ENCODE data around the gene HDAC4.

The HDAC4 gene

GRCh38 chr2:239143858-239144712 lies 256.7 kb downstream of the HDAC4 start:
- peak; percentile 55; the same call in 1 of the 2 replicates for TF ChIP-seq CTCF (tag by site-specific recombination; IDR thresholded peaks at IDR 0.05)
- no peak for TF ChIP-seq ZNF148 (tag by site-specific recombination; IDR thresholded peaks at IDR 0.05; ENCODE audit: borderline replicate concordance)
- peak; percentile 25; the same call in 1 of the 2 replicates for TF ChIP-seq ZNF654 (tag by site-specific recombination; IDR thresholded peaks at IDR 0.05; ENCODE audit: low read depth)
- TF ChIP-seq ZNF114 (tag by site-specific recombination; IDR thresholded peaks at IDR 0.05): no peak
- TF ChIP-seq PRDM2 (tag by site-specific recombination; IDR thresholded peaks at IDR 0.05; ENCODE audit: borderline replicate concordance): no peak
- Histone ChIP-seq H3K27ac (ENCODE audit: extremely low read depth, low read depth, low read length) (no peak overlapping the region), H3K36me3 (ENCODE audit: control insufficient read depth in 2 of 2, insufficient read depth in 1 of 2, low read length in 2 of 2) (peaks cover 0 to 30% of the 10 kb centered on the region in 2 experiments; a peak in 1 of 3 replicates), H3K9me3 (ENCODE audit: control insufficient read depth, insufficient read depth, low read depth, low read length) (no peaks in the 10 kb centered on the region), H3K4me1 (ENCODE audit: control insufficient read depth, insufficient read depth, low read length) (no peaks in the 10 kb centered on the region), H3K4me3 (ENCODE audit: low read depth, low read length) (no peak overlapping the region)
- ChIA-PET POLR2A (interaction anchor here (0.9 kb wide), 1 partner anchor 257 kb away, joined by 3 read pairs; the partner anchor contains the start of gene HDAC4), CTCF (interaction anchor here (0.5 to 1.9 kb wide), 17 partner anchors 11 to 1581 kb away, joined by 3 to 12 read pairs (median 3); no protein-coding TSS in a partner anchor)

- Histone ChIP-seq H3K36me3 (ENCODE audit: control insufficient read depth in 2 of 2, insufficient read depth in 1 of 2, low read length in 2 of 2) (peaks cover 0 to 27% of the 10 kb centered on the region in 2 experiments; a peak in 1 of 3 replicates), H3K4me3 (ENCODE audit: low read depth, low read length) (no peak overlapping the region), H3K27ac (ENCODE audit: extremely low read depth, low read depth, low read length) (no peak overlapping the region), H3K9me3 (ENCODE audit: control insufficient read depth, insufficient read depth, low read depth, low read length) (no peaks in the 10 kb centered on the region), H3K4me1 (ENCODE audit: control insufficient read depth, insufficient read depth, low read length) (no peaks in the 10 kb centered on the region)
- ChIA-PET POLR2A (no interaction called here), CTCF (interaction anchor here (0.6 to 1.9 kb wide), 7 partner anchors 14 to 1313 kb away, joined by 3 to 5 read pairs (median 4); no protein-coding TSS in a partner anchor)
- 0 out of 2 replicates have a peak, but pooled peaks have one; percentile 38 for TF ChIP-seq KLF17 (tag by site-specific recombination; IDR thresholded peaks at IDR 0.05)
- TF ChIP-seq ZNF114 (tag by site-specific recombination; IDR thresholded peaks at IDR 0.05): no peak
- TF ChIP-seq ZBTB6 (tag by site-specific recombination; IDR thresholded peaks at IDR 0.05): no peak
- TF ChIP-seq ZNF776 (tag by site-specific recombination; IDR thresholded peaks at IDR 0.05; ENCODE audit: borderline replicate concordance): no peak
- TF ChIP-seq EGR2 (tag by site-specific recombination; IDR thresholded peaks at IDR 0.05; ENCODE audit: low read depth): no peak
Observed at GRCh38 chr2:239142806-239143205, 258.0 kb downstream of the HDAC4 start.
